ENCODE results near the gene MDM4. TPM values are rescaled to one million over a fixed set of nuclear protein-coding genes. Genes with fewer than 3 reads are reported as not detected.

The MDM4 gene
- total RNA-seq, 6 experiments from 2014 or later = 21.0 to 37.6 (median 25.3) TPM

DNA sequence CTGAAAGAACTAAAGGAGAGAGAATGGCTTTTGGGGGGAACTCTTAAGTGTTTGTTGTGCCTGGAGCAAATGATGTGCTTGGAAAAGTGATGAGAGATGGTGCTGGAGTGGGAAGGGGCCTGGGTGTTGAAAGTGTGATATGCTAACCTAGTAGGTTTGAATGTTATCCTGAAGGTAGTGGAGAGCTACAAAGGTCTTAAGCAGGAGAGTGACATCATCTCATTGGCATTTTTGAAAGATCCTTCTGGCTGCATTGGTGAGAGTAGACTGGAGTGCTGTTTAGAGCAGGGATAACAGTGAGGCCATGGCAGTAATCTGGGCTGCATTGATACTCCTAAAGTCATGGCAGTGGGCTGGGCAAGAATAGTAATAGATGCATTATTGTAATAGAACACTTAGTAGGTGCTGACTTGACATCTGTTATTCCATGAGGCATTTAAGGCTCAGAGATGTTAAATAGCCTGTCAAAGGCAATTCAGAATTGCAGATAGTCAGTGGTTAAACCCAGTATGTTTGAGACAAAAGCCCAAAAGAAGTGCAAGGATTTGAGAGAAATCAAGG, 44.5 kb downstream of the MDM4 start:
- Histone ChIP-seq H3K27me3 (no peaks in the 10 kb centered on the region), H3K27ac (no peak overlapping the region), H3K4me3 (no peak overlapping the region), H3K4me1 (no peaks in the 10 kb centered on the region), H3K36me3 (peaks cover 0 to 4% (median 0%) of the 10 kb centered on the region in 4 donors), H3K9me3 (no peaks in the 10 kb centered on the region)
- DNase-seq = no peak
- intact Hi-C loops (cut with DNase I) = loop anchor here (10.0 kb wide), 2 partner anchors 204 to 244 kb away; no protein-coding TSS in a partner anchor
- no peak for TF ChIP-seq POLR2A (IDR thresholded peaks at IDR 0.05)
- no peak for TF ChIP-seq CTCF (IDR thresholded peaks at IDR 0.05)
- no peak for ATAC-seq

GRCh38 chr1:204562075-204562990, 46.1 kb downstream of the MDM4 start:
- Histone ChIP-seq H3K27ac (no peak overlapping the region), H3K9me3 (no peaks in the 10 kb centered on the region), H3K4me3 (no peak overlapping the region), H3K36me3 (peaks cover 0 to 4% (median 0%) of the 10 kb centered on the region in 4 donors), H3K27me3 (no peaks in the 10 kb centered on the region), H3K4me1 (no peaks in the 10 kb centered on the region)
- DNase-seq (no peak), ATAC-seq (peak in 1 of 4 donors; percentile 30)
- intact Hi-C loops (cut with DNase I) = loop anchor here (10.0 kb wide), 2 partner anchors 202 to 242 kb away; no protein-coding TSS in a partner anchor
- WGBS (ENCODE audit: insufficient coverage, low coverage, low lambda C conversion rate, missing lambda C conversion rate) = 91% methylated on average over 26 of the region's 37 CpGs
- TF ChIP-seq CTCF (IDR thresholded peaks at IDR 0.05) (no peak), POLR2A (IDR thresholded peaks at IDR 0.05) (no peak)

DNA sequence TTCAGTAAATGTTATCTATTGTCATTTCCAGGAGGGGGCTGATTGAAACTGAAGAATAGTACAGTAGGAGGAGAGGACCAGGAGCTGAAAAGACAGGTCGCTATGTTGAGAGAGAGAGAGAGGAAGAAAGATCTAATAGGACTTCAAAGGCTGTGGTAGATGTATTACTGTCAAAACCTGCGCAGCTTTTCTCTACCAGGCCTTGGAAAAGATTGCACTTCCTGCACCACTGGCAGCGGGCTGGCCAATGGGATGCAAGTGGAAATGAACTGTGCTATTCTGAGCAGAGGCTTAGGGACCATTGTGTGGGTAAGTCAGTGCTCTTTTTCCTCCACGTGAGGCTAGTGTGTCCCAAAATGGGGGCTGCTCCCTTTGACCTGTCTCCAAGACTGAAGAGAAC, 47.1 kb downstream of the MDM4 start:
- 80% methylated on average over 2 of the region's 4 CpGs for WGBS (ENCODE audit: insufficient coverage, low coverage, low lambda C conversion rate, missing lambda C conversion rate)
- ATAC-seq = no peak
- H3K4me1 ChIP-seq = no peaks in the 10 kb centered on the region
- no peak for DNase-seq
- H3K27ac ChIP-seq = no peak overlapping the region
- TF ChIP-seq POLR2A (IDR thresholded peaks at IDR 0.05) (no peak), CTCF (IDR thresholded peaks at IDR 0.05) (no peak)
- intact Hi-C loops (cut with DNase I) = loop anchor here (10.0 kb wide), 2 partner anchors 201 to 241 kb away; no protein-coding TSS in a partner anchor
- no peaks in the 10 kb centered on the region for H3K27me3 ChIP-seq
- no peaks in the 10 kb centered on the region for H3K9me3 ChIP-seq
- H3K36me3 ChIP-seq = peaks cover 0 to 4% (median 0%) of the 10 kb centered on the region in 4 donors
- no peak overlapping the region for H3K4me3 ChIP-seq

GRCh38 chr1:204563780-204564179, 47.6 kb downstream of the MDM4 start:
- no peaks in the 10 kb centered on the region for H3K4me1 ChIP-seq
- no peak overlapping the region for H3K4me3 ChIP-seq
- peaks cover 0 to 3% (median 0%) of the 10 kb centered on the region in 4 donors for H3K36me3 ChIP-seq
- H3K27me3 ChIP-seq = no peaks in the 10 kb centered on the region
- intact Hi-C loops (cut with DNase I) = loop anchor here (10.0 kb wide), 2 partner anchors 201 to 241 kb away; no protein-coding TSS in a partner anchor
- no peaks in the 10 kb centered on the region for H3K9me3 ChIP-seq
- TF ChIP-seq CTCF (IDR thresholded peaks at IDR 0.05) (no peak), POLR2A (IDR thresholded peaks at IDR 0.05) (no peak)
- no peak overlapping the region for H3K27ac ChIP-seq
- ATAC-seq (no peak), DNase-seq (no peak)
- WGBS (ENCODE audit: insufficient coverage, low coverage, low lambda C conversion rate, missing lambda C conversion rate) = 69% methylated on average over 3 of the region's 3 CpGs
